Testis (tissue), 2 donors: ENCODE measurements around the gene INPP5F.

Experiments
- CTCF ChIP-seq, 3 experiments: fragments of 450-650 bp in 2 of 3; fragments of 200-600 bp in 1 of 3; sonication (generic) in 1 of 3; IDR thresholded peaks; one replicate each; pipeline ENCODE4 v1.5.1; 2016 to 2019; ENCODE audit warnings: antibody characterized with exemption in 3 of 3, mild to moderate bottlenecking in 2 of 3, moderate library complexity in 1 of 3
- POLR2A ChIP-seq: fragments of 450-650 bp; IDR thresholded peaks from one replicate; pipeline ENCODE4 v1.6.1; 2017; ENCODE audit warnings: antibody characterized with exemption, mild to moderate bottlenecking, moderate library complexity

DNA sequence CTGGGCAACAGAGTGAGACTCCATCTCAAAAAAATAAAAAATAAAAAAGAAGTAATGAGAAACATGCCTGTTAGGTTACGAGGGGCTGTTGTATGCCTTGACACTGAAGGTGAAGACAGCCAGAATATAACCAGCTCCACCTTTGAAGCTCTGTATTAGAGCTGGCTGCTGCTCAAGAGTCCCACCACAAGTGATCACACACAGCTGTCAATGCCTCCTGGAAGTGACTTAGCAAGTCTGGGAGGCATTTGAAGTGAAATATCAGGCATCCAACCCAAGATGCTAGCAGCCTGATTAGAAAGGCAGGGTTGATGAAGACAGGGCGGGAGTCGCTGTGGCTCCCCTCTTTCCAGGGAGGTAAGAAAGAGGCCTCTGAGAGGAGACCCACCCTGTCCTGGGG, 34.1 kb upstream of the INPP5F start:
- TF ChIP-seq POLR2A (no peak), CTCF (IDR thresholded peaks at IDR 0.05) (no peak)
